Calu3 (cell line): ENCODE measurements around the gene LRSAM1. TPM values are rescaled to one million over a fixed set of nuclear protein-coding genes. Genes with fewer than 3 reads are reported as not detected.

Experiments used
- BruUV-seq: library from RNA; stranded (reverse); fragments of 400-500 nt; replicated peaks from 2 replicates; lab custom pipeline; 2021; lab: Mats Ljungman, UMichigan
- CTCF ChIA-PET: fragments of 300-600 bp; sonication (Branson Sonifier 250); formaldehyde crosslinking; loops from one replicate; lab custom pipeline; 2022; ENCODE audit warnings: antibody characterized with exemption; lab: Charles Lee
- DNase-seq: peaks from one replicate; pipeline ENCODE4 v3.0.0; 2022
- H3K27ac Mint-ChIP-seq: one replicate; pipeline ENCODE4 v1.8.0; 2022; ENCODE audit warnings: mixed read lengths; ENCODE audit not compliant: unreplicated experiment
- H3K27me3 Mint-ChIP-seq: one replicate; pipeline ENCODE4 v1.8.0; 2022; ENCODE audit warnings: mixed read lengths; ENCODE audit not compliant: unreplicated experiment
- H3K36me3 Mint-ChIP-seq: one replicate; pipeline ENCODE4 v1.8.0; 2022; ENCODE audit warnings: mild to moderate bottlenecking, moderate library complexity, mixed read lengths; ENCODE audit not compliant: insufficient read depth, unreplicated experiment
- H3K4me1 Mint-ChIP-seq: one replicate; pipeline ENCODE4 v1.8.0; 2022; ENCODE audit warnings: mild to moderate bottlenecking, low read depth, mixed read lengths; ENCODE audit not compliant: unreplicated experiment
- H3K4me3 Mint-ChIP-seq: one replicate; pipeline ENCODE4 v1.8.0; 2022; ENCODE audit warnings: mild to moderate bottlenecking, low read depth, moderate library complexity, mixed read lengths; ENCODE audit not compliant: unreplicated experiment
- H3K9me3 Mint-ChIP-seq: one replicate; pipeline ENCODE4 v1.8.0; 2022; ENCODE audit warnings: low read depth, mixed read lengths; ENCODE audit not compliant: unreplicated experiment
- intact Hi-C: fragments of 100-400 bp; cut with micrococcal nuclease; formaldehyde crosslinking; loops from one replicate; pipeline ENCODE4 v1.10.0; 2022; ENCODE audit not compliant: unreplicated experiment
- total RNA-seq: library from RNA; stranded (reverse); gene quantifications from 2 replicates; pipeline ENCODE4 v1.2.3, GENCODE V29; 2022
- TF ChIP-seq, protein P1 (sequence below): fragments of 200-600 bp; IDR thresholded peaks from one replicate; pipeline ENCODE4 v1.8.0; 2022; ENCODE audit warnings: antibody characterized with exemption; ENCODE audit not compliant: unreplicated experiment

LRSAM1 gene
- total RNA-seq, 1 experiment from 2014 or later: 12.0 TPM

DNA sequence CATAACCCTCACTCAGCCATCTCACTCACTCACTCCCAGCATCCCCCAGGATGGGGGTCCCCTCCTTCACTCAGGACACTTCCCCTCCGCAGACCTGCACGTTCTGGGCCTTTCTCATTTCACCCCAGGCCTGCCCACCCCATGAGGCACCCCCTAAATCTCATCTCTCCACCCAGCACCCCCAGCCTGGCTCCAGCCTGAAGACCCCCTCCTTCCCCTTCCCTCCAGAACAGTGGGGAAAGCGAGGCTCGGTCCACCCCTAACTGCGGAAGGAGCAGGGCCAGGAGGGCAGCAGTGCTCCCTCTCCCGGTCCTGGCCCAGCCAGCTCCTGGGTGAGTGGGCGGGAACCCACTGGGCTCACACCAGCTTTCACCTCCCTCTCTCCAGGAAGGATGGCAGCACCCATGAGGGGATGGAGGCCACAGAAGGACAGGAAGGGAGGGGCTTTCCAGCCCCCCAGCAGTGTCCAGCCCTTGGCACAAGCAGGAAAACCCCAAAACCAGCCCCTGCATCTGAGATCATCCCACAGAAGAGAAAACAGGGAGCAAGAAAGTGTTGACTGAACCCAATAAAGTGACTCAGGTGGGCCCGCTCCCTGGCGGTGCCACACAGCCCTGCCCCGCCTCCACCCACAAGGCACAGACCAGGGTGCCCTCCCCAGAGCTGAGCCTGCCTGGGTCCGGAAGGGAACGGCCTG, 55.0 kb downstream of the LRSAM1 start:
- H3K9me3 Mint-ChIP-seq: no peaks in the 10 kb centered on the region
- TF ChIP-seq, protein P1, sequence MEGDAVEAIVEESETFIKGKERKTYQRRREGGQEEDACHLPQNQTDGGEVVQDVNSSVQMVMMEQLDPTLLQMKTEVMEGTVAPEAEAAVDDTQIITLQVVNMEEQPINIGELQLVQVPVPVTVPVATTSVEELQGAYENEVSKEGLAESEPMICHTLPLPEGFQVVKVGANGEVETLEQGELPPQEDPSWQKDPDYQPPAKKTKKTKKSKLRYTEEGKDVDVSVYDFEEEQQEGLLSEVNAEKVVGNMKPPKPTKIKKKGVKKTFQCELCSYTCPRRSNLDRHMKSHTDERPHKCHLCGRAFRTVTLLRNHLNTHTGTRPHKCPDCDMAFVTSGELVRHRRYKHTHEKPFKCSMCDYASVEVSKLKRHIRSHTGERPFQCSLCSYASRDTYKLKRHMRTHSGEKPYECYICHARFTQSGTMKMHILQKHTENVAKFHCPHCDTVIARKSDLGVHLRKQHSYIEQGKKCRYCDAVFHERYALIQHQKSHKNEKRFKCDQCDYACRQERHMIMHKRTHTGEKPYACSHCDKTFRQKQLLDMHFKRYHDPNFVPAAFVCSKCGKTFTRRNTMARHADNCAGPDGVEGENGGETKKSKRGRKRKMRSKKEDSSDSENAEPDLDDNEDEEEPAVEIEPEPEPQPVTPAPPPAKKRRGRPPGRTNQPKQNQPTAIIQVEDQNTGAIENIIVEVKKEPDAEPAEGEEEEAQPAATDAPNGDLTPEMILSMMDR: no peak
- DNase-seq: no peak
- no peaks in the 10 kb centered on the region for H3K27me3 Mint-ChIP-seq
- H3K27ac Mint-ChIP-seq: no peak overlapping the region
- BruUV-seq: TSS peak; percentile 50
- peaks cover 56% of the 10 kb centered on the region for H3K36me3 Mint-ChIP-seq
- CTCF ChIA-PET: no interaction called here
- no peaks in the 10 kb centered on the region for H3K4me1 Mint-ChIP-seq
- intact Hi-C loops: no loop called here
- no peak overlapping the region for H3K4me3 Mint-ChIP-seq

- H3K36me3 Mint-ChIP-seq: peaks cover 48% of the 10 kb centered on the region
- no peaks in the 10 kb centered on the region for H3K9me3 Mint-ChIP-seq
- no peak for DNase-seq
- no peaks in the 10 kb centered on the region for H3K27me3 Mint-ChIP-seq
- no peak overlapping the region for H3K4me3 Mint-ChIP-seq
- TF ChIP-seq, protein P1: no peak
- H3K27ac Mint-ChIP-seq: no peak overlapping the region
- no TSS peak for BruUV-seq
- intact Hi-C loops: no loop called here
- CTCF ChIA-PET: no interaction called here
- no peaks in the 10 kb centered on the region for H3K4me1 Mint-ChIP-seq
Observed at GRCh38 chr9:127506814-127507750, 55.8 kb downstream of the LRSAM1 start.

- no TSS peak for BruUV-seq
- TF ChIP-seq, protein P1: no peak
- CTCF ChIA-PET: no interaction called here
- intact Hi-C loops: no loop called here
- Mint-ChIP-seq H3K4me1 (no peaks in the 10 kb centered on the region), H3K36me3 (peaks cover 39% of the 10 kb centered on the region), H3K4me3 (no peak overlapping the region), H3K9me3 (no peaks in the 10 kb centered on the region), H3K27me3 (no peaks in the 10 kb centered on the region), H3K27ac (no peak overlapping the region)
- no peak for DNase-seq
Observed at GRCh38 chr9:127507751-127508648, 56.7 kb downstream of the LRSAM1 start.

GRCh38 chr9:127508901-127509260, 57.6 kb downstream of the LRSAM1 start:
- Mint-ChIP-seq H3K9me3 (no peaks in the 10 kb centered on the region), H3K36me3 (peaks cover 30% of the 10 kb centered on the region), H3K4me1 (no peaks in the 10 kb centered on the region), H3K4me3 (no peak overlapping the region), H3K27ac (no peak overlapping the region), H3K27me3 (no peaks in the 10 kb centered on the region)
- CTCF ChIA-PET: no interaction called here
- DNase-seq: no peak
- TF ChIP-seq, protein P1: no peak
- no TSS peak for BruUV-seq
- intact Hi-C loops: no loop called here
